Stimulated activated naive CD8-positive, alpha-beta T cell treated with anti-CD3 and anti-CD28 coated beads, Interleukin-15, Interleukin-2, amounts not matched to agents 100 U/mL and 50 U/mL, for 24 hours (primary cell): ENCODE data around the gene HOXB5.

ENCODE experiments used
- ATAC-seq: fragments of 150-1000 bp; cut with Tn5 transposase; one replicate; pipeline ENCODE4 v1.10.0; 2021
- DNase-seq: peaks from one replicate; pipeline ENCODE4 v3.0.0; 2021

The HOXB5 gene

DNA sequence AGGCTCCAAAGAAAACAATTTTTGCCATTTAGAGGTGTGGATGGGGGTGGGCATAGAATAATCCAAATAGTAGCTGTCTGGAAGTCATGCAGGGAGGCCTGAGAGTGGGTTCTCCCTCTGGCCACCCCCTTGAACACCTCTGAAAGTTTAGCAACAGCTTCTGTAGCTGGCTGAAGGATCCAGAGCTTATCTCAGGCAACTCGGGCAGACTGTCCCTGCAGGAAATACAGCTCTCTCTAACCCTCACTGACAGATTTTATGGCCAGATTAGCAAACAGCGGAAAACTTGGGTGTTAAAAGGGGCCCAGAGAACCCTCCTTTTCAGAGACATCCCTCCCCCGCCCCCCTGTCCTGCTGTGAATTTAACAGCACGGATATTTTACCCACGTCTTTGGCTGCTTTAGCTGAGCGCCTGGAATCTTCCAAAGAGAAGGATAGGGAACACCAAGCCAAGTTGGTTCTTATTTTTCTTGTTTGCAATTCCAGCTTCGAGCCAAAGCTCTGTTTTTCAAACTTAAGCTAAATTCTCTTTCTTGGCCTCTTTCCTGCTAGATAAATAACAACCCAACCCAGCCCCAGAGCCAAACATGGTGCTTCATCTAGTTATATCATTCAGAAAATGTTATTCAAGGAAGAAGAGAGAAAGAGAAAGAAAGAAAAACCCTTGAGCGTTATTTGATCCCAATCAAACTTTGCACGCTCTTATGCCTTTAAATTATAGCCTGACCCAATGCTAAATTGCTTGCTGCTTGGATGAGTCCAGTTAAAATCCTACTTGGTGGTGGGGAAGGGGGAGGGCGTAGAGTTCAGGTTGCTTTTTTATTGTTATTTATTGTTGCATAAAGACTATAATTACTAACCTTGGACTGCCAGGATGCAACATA is 46.4 kb downstream of the HOXB5 start:
- DNase-seq (no peak), ATAC-seq (no peak)

GRCh38 chr17:48546137-48546923 is 47.2 kb downstream of the HOXB5 start:
- no peak for DNase-seq
- ATAC-seq, result no peak

GRCh38 chr17:48545539-48545938 is 48.0 kb downstream of the HOXB5 start:
- no peak for ATAC-seq
- no peak for DNase-seq

GRCh38 chr17:48545022-48545375 is 48.6 kb downstream of the HOXB5 start, which contains the start of gene HOXB2:
HOXB2 (minus strand) TSS chr17:48545109; CDS start chr17:48544911, 198 bp downstream.
- ATAC-seq (no peak), DNase-seq (no peak)

- peak; percentile 63 for DNase-seq
- ATAC-seq, result no peak
These were observed 49.1 kb downstream of the HOXB5 start for GRCh38 chr17:48544349-48545021.

DNA sequence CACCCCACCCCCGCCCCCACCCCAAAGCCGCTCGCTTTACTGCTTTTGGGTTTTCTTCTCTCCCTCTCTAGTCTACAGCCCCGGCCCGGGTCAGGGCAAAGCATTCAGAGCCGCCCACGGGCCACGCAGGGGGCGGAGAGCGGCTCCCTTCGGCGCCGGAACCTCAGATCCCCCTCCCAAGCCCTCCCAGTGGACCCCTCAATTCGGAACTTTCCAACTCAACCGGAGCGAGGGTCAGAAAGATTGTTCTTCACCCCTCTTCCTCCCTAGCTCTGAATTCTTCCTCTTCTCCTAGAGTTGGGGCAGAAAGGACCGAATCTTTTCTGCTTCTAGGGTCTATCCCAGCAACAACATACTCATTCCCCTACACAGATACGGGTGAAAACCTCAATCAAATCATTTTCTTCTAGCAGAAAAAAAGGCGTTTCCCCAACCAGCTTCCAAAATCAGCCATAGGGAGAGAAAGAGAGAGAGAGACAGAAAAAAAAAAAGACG is 49.7 kb downstream of the HOXB5 start:
- peak; percentile 37 for ATAC-seq

DNA sequence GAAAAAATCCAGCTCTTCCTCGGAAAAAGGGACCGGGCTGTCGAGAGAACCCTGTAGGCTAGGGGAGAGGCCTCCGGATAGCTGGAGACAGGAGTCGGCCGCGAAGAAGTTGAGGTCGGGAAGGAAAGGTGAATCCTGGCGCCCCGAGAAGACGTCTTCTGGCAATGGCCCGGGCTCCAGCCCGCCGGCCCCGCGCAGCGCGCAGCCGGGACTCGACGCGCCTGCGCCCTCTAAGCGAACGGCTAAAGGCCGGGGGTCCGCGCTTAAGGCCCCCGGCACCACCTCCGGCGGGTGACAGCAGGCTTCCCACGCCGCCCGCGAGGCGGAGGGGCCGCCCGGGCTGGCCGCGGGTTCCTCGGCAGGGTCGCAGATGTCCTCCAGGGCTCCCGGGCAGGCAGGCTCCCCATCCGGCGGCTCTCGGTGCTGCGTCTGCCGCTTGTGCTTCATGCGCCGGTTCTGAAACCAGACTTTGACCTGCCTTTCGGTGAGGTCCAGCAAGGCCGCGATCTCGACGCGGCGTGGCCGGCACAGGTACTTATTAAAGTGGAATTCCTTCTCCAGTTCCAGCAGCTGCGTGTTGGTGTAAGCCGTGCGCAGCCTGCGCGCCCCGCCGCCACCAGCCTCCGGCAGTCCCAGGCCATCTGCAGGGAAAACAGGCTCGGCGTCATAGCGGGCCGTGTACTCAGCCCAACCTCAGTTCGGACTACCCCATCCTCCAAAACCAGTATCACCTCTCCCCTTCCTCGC is 50.3 kb downstream of the HOXB5 start:
- ATAC-seq (peak; percentile 58), DNase-seq (peak; percentile 63)

More for the DNA sequence above, 49.7 kb downstream of the HOXB5 start:
- peak; percentile 55 for DNase-seq

- ATAC-seq (no peak), DNase-seq (no peak)
These were observed 50.9 kb downstream of the HOXB5 start for GRCh38 chr17:48542698-48543106.

GRCh38 chr17:48542114-48542656 is 51.4 kb downstream of the HOXB5 start:
- peak; percentile 35 for DNase-seq
- no peak for ATAC-seq

- no peak for ATAC-seq
- DNase-seq, result peak; percentile 53
These were observed 51.9 kb downstream of the HOXB5 start for GRCh38 chr17:48541577-48542113.
